Spleen (tissue), 7 donors: ENCODE data around the gene USP6NL.

Source experiments
- POLR2A ChIP-seq, 3 donors: fragments of 450-650 bp; IDR thresholded peaks; one replicate each; pipeline ENCODE4 v1.5.1; 2017; ENCODE audit warnings: antibody characterized with exemption in 3 of 3, mild to moderate bottlenecking in 1 of 3
- POLR2AphosphoS5 ChIP-seq, 3 donors: sonication (generic); formaldehyde crosslinking; IDR thresholded peaks; one replicate each; pipeline ENCODE4 v1.5.1; 2017; ENCODE audit warnings: antibody characterized with exemption in 3 of 3
- TF ChIP-seq, protein P1 (sequence below), 11 experiments: fragments of 200-600 bp in 7 of 11; fragments of 450-650 bp in 4 of 11; sonication (generic) in 4 of 11; IDR thresholded peaks in 8 of 11; conservative IDR thresholded peaks in 3 of 11; 1 replicate in 7 of 11; 2 replicates in 4 of 11; pipeline versions ENCODE4 v1.4.0 to v1.8.0; 2016 to 2021; ENCODE audit warnings: antibody characterized with exemption in 11 of 11, inconsistent platforms in 4 of 11, mild to moderate bottlenecking in 1 of 11
- donor health status: DM: no; HTN: no; CAD: no; lungs with moderate emphysema.
- donor health status: DM: no; HTN: no; CAD: no.
- donor health status: DM: no; HTN: no; CAD: no.

- TF ChIP-seq, protein P1, sequence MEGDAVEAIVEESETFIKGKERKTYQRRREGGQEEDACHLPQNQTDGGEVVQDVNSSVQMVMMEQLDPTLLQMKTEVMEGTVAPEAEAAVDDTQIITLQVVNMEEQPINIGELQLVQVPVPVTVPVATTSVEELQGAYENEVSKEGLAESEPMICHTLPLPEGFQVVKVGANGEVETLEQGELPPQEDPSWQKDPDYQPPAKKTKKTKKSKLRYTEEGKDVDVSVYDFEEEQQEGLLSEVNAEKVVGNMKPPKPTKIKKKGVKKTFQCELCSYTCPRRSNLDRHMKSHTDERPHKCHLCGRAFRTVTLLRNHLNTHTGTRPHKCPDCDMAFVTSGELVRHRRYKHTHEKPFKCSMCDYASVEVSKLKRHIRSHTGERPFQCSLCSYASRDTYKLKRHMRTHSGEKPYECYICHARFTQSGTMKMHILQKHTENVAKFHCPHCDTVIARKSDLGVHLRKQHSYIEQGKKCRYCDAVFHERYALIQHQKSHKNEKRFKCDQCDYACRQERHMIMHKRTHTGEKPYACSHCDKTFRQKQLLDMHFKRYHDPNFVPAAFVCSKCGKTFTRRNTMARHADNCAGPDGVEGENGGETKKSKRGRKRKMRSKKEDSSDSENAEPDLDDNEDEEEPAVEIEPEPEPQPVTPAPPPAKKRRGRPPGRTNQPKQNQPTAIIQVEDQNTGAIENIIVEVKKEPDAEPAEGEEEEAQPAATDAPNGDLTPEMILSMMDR (IDR thresholded peaks at IDR 0.05 in 8 of 11, conservative IDR thresholded peaks at IDR 0.05 in 3 of 11), result no peak
- TF ChIP-seq POLR2A (IDR thresholded peaks at IDR 0.05) (no peak), POLR2AphosphoS5 (IDR thresholded peaks at IDR 0.05) (no peak)
These were observed 102.4 kb downstream of the USP6NL start for GRCh38 chr10:11509036-11509435.
